Right lobe of liver (tissue), 4 donors: ENCODE data around the gene GRK6.

Source experiments
- CTCF ChIP-seq, 4 donors: fragments of 200-600 bp in 3 of 4; fragments of 450-650 bp in 1 of 4; IDR thresholded peaks; one replicate each; pipeline versions ENCODE4 v1.5.1 to v1.8.0; 2016 to 2022; ENCODE audit warnings: antibody characterized with exemption in 4 of 4, mild to moderate bottlenecking in 2 of 4
- POLR2A ChIP-seq: fragments of 450-650 bp; IDR thresholded peaks from one replicate; pipeline ENCODE4 v1.6.1; 2017; ENCODE audit warnings: antibody characterized with exemption, mild to moderate bottlenecking
- donor health status: DM: no; HTN: no; CAD: no.
- donor health status: DM: no; HTN: no; CAD: no.
- donor health status: DM: no; HTN: yes; CAD: no.

- TF ChIP-seq CTCF (IDR thresholded peaks at IDR 0.05) (no peak), POLR2A (no peak)
Observed at GRCh38 chr5:177478711-177479646, 52.5 kb downstream of the GRK6 start.
